ENCODE measurements around the gene EFEMP1.

DNA sequence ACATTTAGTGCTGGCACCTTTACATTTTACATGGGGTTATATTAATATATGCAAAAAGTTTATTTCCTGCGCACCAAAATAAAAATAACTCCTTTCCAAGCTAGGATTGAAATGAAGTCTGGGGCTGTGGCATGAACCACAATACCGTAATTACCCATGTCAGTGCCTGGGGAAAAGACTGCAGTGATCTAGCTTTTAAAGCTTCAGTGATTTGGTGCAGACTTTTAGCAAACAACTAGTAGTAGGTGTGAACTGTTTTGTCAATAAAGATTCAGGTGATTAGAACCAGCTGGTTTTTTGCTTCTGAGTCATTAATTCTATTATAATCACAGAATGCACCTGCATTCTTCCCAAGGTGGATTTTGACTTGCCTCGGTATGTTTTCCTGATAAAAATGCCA lies 21.2 kb downstream of the EFEMP1 start:
- TF ChIP-seq GATA2 (IDR thresholded peaks at IDR 0.05; ENCODE audit: low read depth, low read length): no peak
- no peak for TF ChIP-seq GATA3 (IDR thresholded peaks at IDR 0.05; ENCODE audit: low read depth, low read length)
